Measurements from ENCODE around the gene DGLUCY. TPM values are rescaled to one million over a fixed set of nuclear protein-coding genes. Genes with fewer than 3 reads are reported as not detected.
"Not testable (repeated sequence)": the region's sequence is repeated elsewhere in the genome, so short reads cannot be mapped to it uniquely, and the experiment has no call there.

DGLUCY gene
- total RNA-seq, 1 donor from 2014 or later = 28.2 TPM

GRCh38 chr14:91186515-91187066 lies 72.7 kb downstream of the DGLUCY start:
- H3K9me3 Mint-ChIP-seq = no peaks in the 10 kb centered on the region
- no peak overlapping the region for H3K4me3 Mint-ChIP-seq
- peaks cover 34% of the 10 kb centered on the region for H3K36me3 Mint-ChIP-seq (ENCODE audit: low read depth)
- H3K27ac Mint-ChIP-seq = no peak overlapping the region
- no peak for DNase-seq (ENCODE audit: low spot score)
- H3K27me3 Mint-ChIP-seq (ENCODE audit: insufficient read depth) = no peaks in the 10 kb centered on the region
- no peaks in the 10 kb centered on the region for H3K4me1 Mint-ChIP-seq (ENCODE audit: low read depth)
- intact Hi-C loops (cut with micrococcal nuclease) = no loop called here

GRCh38 chr14:91187271-91187670 lies 73.4 kb downstream of the DGLUCY start:
- intact Hi-C loops (cut with micrococcal nuclease) = no loop called here
- Mint-ChIP-seq H3K27ac (no peak overlapping the region), H3K9me3 (no peaks in the 10 kb centered on the region), H3K4me3 (no peak overlapping the region), H3K4me1 (ENCODE audit: low read depth) (no peaks in the 10 kb centered on the region), H3K36me3 (ENCODE audit: low read depth) (peaks cover 38% of the 10 kb centered on the region), H3K27me3 (ENCODE audit: insufficient read depth) (no peaks in the 10 kb centered on the region)
- DNase-seq (ENCODE audit: low spot score) = no peak

DNA sequence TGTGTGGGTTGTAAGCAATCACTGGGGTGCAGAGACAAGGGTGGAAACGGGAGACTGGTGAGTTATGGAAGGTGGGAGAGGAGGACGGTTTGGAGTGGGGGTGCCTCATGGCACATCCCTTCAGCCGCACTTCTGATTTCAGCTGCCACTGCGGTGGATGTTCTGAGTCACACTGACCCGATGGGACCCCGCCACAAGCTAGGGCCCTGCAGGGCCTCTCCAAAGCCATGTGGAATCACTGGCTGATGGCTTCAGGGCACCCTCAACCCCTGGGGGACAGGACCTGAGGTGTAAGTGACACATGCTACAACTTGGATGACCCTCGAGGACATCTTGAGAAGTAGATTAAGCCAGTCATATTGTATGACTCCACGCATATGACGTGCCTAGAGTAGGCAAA lies 77.0 kb downstream of the DGLUCY start:
- DNase-seq (ENCODE audit: low spot score) = no peak
- Mint-ChIP-seq H3K9me3 (no peaks in the 10 kb centered on the region), H3K4me3 (no peak overlapping the region), H3K27me3 (ENCODE audit: insufficient read depth) (no peaks in the 10 kb centered on the region), H3K4me1 (ENCODE audit: low read depth) (peaks cover 23% of the 10 kb centered on the region), H3K36me3 (ENCODE audit: low read depth) (peaks cover 45% of the 10 kb centered on the region), H3K27ac (no peak overlapping the region)
- intact Hi-C loops (cut with micrococcal nuclease) = no loop called here

- Mint-ChIP-seq H3K4me1 (ENCODE audit: low read depth) (peaks cover 43% of the 10 kb centered on the region), H3K4me3 (no peak overlapping the region)
- intact Hi-C loops (cut with micrococcal nuclease) = no loop called here
Observed at GRCh38 chr14:91193069-91193468, 79.2 kb downstream of the DGLUCY start.

GRCh38 chr14:91195881-91196280 lies 82.0 kb downstream of the DGLUCY start:
- intact Hi-C loops (cut with micrococcal nuclease) = no loop called here
- Mint-ChIP-seq H3K36me3 (ENCODE audit: low read depth) (peaks cover 58% of the 10 kb centered on the region), H3K4me3 (no peak overlapping the region), H3K27ac (no peak overlapping the region), H3K9me3 (no peaks in the 10 kb centered on the region), H3K4me1 (ENCODE audit: low read depth) (peaks cover 58% of the 10 kb centered on the region), H3K27me3 (ENCODE audit: insufficient read depth) (no peaks in the 10 kb centered on the region)
- DNase-seq (ENCODE audit: low spot score) = no peak

More at GRCh38 chr14:91193069-91193468, 79.2 kb downstream of the DGLUCY start:
- H3K9me3 Mint-ChIP-seq = no peaks in the 10 kb centered on the region
- peaks cover 50% of the 10 kb centered on the region for H3K36me3 Mint-ChIP-seq (ENCODE audit: low read depth)
- H3K27me3 Mint-ChIP-seq (ENCODE audit: insufficient read depth) = no peaks in the 10 kb centered on the region
- no peak overlapping the region for H3K27ac Mint-ChIP-seq
- no peak for DNase-seq (ENCODE audit: low spot score)

GRCh38 chr14:91197631-91198030 lies 83.8 kb downstream of the DGLUCY start:
- no peaks in the 10 kb centered on the region for H3K27me3 Mint-ChIP-seq (ENCODE audit: insufficient read depth)
- H3K4me3 Mint-ChIP-seq = peak overlapping the region; percentile 20
- peak overlapping the region; percentile 51 for H3K27ac Mint-ChIP-seq
- no peak for DNase-seq (ENCODE audit: low spot score)
- intact Hi-C loops (cut with micrococcal nuclease) = loop anchor here (1.0 kb wide), 1 partner anchor 89 kb away; no protein-coding TSS in a partner anchor
- H3K36me3 Mint-ChIP-seq (ENCODE audit: low read depth) = peaks cover 49% of the 10 kb centered on the region
- peaks cover 66% of the 10 kb centered on the region for H3K4me1 Mint-ChIP-seq (ENCODE audit: low read depth)
- H3K9me3 Mint-ChIP-seq = no peaks in the 10 kb centered on the region

DNA sequence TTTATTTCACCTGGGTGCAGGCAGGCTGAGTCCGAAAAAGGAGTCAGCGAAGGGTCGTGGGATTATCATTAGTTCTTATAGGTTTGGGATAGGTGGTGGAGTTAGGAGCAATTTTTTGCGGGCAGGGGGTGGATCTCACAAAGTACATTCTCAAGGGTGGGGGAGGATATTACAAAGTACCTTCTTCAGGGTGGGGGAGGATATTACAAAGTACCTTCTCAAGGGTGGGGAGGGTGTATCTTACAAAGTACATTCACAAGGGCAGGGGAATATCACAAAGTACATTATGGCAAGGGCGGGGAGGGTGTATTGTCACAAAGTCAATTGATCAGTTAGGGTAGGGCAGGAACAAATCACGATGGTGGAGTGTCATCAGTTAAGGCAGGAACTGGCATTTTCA lies 86.9 kb downstream of the DGLUCY start:
- intact Hi-C loops (cut with micrococcal nuclease) = not testable (repeated sequence)

GRCh38 chr14:91202234-91202974 lies 88.5 kb downstream of the DGLUCY start:
- Mint-ChIP-seq H3K36me3 (ENCODE audit: low read depth) (peaks cover 56% of the 10 kb centered on the region), H3K9me3 (no peaks in the 10 kb centered on the region), H3K4me1 (ENCODE audit: low read depth) (peaks cover 64% of the 10 kb centered on the region), H3K27me3 (ENCODE audit: insufficient read depth) (no peaks in the 10 kb centered on the region), H3K4me3 (peak overlapping the region; percentile 5), H3K27ac (peak overlapping the region; percentile 46)
- no peak for DNase-seq (ENCODE audit: low spot score)
- intact Hi-C loops (cut with micrococcal nuclease) = no loop called here

More for the DNA sequence above, 86.9 kb downstream of the DGLUCY start:
- peaks cover 65% of the 10 kb centered on the region for H3K4me1 Mint-ChIP-seq (ENCODE audit: low read depth)
- not testable (repeated sequence) for H3K9me3 Mint-ChIP-seq; DNase-seq (ENCODE audit: low spot score); H3K4me3 Mint-ChIP-seq; H3K27me3 Mint-ChIP-seq (ENCODE audit: insufficient read depth)
- peaks cover 59% of the 10 kb centered on the region for H3K36me3 Mint-ChIP-seq (ENCODE audit: low read depth)
- H3K27ac Mint-ChIP-seq = peak overlapping the region; percentile 11

GRCh38 chr14:91204657-91205056 lies 90.8 kb downstream of the DGLUCY start:
- DNase-seq (ENCODE audit: low spot score) = no peak
- Mint-ChIP-seq H3K4me3 (no peak overlapping the region), H3K27ac (peak overlapping the region; percentile 51), H3K36me3 (ENCODE audit: low read depth) (peaks cover 51% of the 10 kb centered on the region), H3K4me1 (ENCODE audit: low read depth) (peaks cover 51% of the 10 kb centered on the region), H3K27me3 (ENCODE audit: insufficient read depth) (no peaks in the 10 kb centered on the region), H3K9me3 (no peaks in the 10 kb centered on the region)
- intact Hi-C loops (cut with micrococcal nuclease) = no loop called here

DNA sequence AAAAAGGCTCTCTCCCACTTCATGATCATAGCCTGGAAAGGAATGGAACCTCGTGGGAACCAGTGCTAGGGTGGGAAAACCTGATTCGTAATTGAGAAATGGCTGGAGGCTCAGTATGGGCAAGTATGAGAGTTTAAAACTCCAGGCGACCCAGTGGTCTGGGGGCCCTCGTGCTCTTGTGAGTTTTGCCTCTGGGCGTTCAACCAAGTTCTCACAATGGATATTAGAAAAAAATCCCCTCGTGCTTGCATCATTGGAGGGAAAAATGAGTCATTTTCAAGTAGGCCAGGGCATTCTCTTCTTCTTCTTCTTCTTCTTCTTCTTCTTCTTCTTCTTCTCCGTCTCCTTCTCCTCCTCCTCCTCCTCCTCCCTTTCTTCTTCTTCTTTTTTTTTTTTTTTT lies 91.6 kb downstream of the DGLUCY start:
- Mint-ChIP-seq H3K36me3 (ENCODE audit: low read depth) (peaks cover 47% of the 10 kb centered on the region), H3K27ac (peak overlapping the region; percentile 23), H3K27me3 (ENCODE audit: insufficient read depth) (no peaks in the 10 kb centered on the region), H3K4me3 (no peak overlapping the region), H3K9me3 (no peaks in the 10 kb centered on the region), H3K4me1 (ENCODE audit: low read depth) (peaks cover 50% of the 10 kb centered on the region)
- intact Hi-C loops (cut with micrococcal nuclease) = no loop called here
- no peak for DNase-seq (ENCODE audit: low spot score)

- H3K9me3 Mint-ChIP-seq = no peaks in the 10 kb centered on the region
- intact Hi-C loops (cut with micrococcal nuclease) = loop anchor here (2.0 kb wide), 1 partner anchor 20 kb away; no protein-coding TSS in a partner anchor
- H3K27me3 Mint-ChIP-seq (ENCODE audit: insufficient read depth) = no peaks in the 10 kb centered on the region
- no peak overlapping the region for H3K27ac Mint-ChIP-seq
- H3K36me3 Mint-ChIP-seq (ENCODE audit: low read depth) = peaks cover 52% of the 10 kb centered on the region
- no peak overlapping the region for H3K4me3 Mint-ChIP-seq
- DNase-seq (ENCODE audit: low spot score) = no peak
- peaks cover 41% of the 10 kb centered on the region for H3K4me1 Mint-ChIP-seq (ENCODE audit: low read depth)
Observed at GRCh38 chr14:91207008-91207407, 93.1 kb downstream of the DGLUCY start.

GRCh38 chr14:91211017-91211416 lies 97.1 kb downstream of the DGLUCY start:
- no peak for DNase-seq (ENCODE audit: low spot score)
- no peaks in the 10 kb centered on the region for H3K27me3 Mint-ChIP-seq (ENCODE audit: insufficient read depth)
- intact Hi-C loops (cut with micrococcal nuclease) = no loop called here
- H3K36me3 Mint-ChIP-seq (ENCODE audit: low read depth) = peaks cover 48% of the 10 kb centered on the region
- H3K4me3 Mint-ChIP-seq = no peak overlapping the region
- H3K4me1 Mint-ChIP-seq (ENCODE audit: low read depth) = peaks cover 13% of the 10 kb centered on the region
- no peak overlapping the region for H3K27ac Mint-ChIP-seq
- no peaks in the 10 kb centered on the region for H3K9me3 Mint-ChIP-seq

GRCh38 chr14:91214306-91214705 lies 100.4 kb downstream of the DGLUCY start:
- no peaks in the 10 kb centered on the region for H3K27me3 Mint-ChIP-seq (ENCODE audit: insufficient read depth)
- intact Hi-C loops (cut with micrococcal nuclease) = no loop called here
- DNase-seq (ENCODE audit: low spot score) = no peak

More at GRCh38 chr14:91214306-91214705, 100.4 kb downstream of the DGLUCY start:
- no peaks in the 10 kb centered on the region for H3K9me3 Mint-ChIP-seq
- H3K36me3 Mint-ChIP-seq (ENCODE audit: low read depth) = peaks cover 42% of the 10 kb centered on the region
- no peak overlapping the region for H3K4me3 Mint-ChIP-seq
- H3K27ac Mint-ChIP-seq = no peak overlapping the region
- H3K4me1 Mint-ChIP-seq (ENCODE audit: low read depth) = peaks cover 6% of the 10 kb centered on the region
